22Rv1 (cell line): ENCODE results near the gene LRP1-AS.

Experiments
- H3K27ac ChIP-seq: fragments of 450-650 bp; 2 replicates; pipeline ENCODE4 v1.5.1; 2017
- ZFX ChIP-seq: fragments of 450-650 bp; IDR thresholded peaks from 2 replicates; pipeline ENCODE4 v1.6.1; 2017; ENCODE audit warnings: antibody characterized with exemption, borderline replicate concordance
- TF ChIP-seq, protein P1 (sequence below): fragments of 450-650 bp; IDR thresholded peaks from 2 replicates; pipeline ENCODE4 v1.5.1; 2017; ENCODE audit warnings: mild to moderate bottlenecking

Gene LRP1-AS

GRCh38 chr12:57193706-57194245 is 46.4 kb upstream of the LRP1-AS start:
- H3K27ac ChIP-seq, result no peak overlapping the region

GRCh38 chr12:57192920-57193319 is 45.5 kb upstream of the LRP1-AS start:
- no peak overlapping the region for H3K27ac ChIP-seq
- no peak for TF ChIP-seq ZFX
- TF ChIP-seq, protein P1, sequence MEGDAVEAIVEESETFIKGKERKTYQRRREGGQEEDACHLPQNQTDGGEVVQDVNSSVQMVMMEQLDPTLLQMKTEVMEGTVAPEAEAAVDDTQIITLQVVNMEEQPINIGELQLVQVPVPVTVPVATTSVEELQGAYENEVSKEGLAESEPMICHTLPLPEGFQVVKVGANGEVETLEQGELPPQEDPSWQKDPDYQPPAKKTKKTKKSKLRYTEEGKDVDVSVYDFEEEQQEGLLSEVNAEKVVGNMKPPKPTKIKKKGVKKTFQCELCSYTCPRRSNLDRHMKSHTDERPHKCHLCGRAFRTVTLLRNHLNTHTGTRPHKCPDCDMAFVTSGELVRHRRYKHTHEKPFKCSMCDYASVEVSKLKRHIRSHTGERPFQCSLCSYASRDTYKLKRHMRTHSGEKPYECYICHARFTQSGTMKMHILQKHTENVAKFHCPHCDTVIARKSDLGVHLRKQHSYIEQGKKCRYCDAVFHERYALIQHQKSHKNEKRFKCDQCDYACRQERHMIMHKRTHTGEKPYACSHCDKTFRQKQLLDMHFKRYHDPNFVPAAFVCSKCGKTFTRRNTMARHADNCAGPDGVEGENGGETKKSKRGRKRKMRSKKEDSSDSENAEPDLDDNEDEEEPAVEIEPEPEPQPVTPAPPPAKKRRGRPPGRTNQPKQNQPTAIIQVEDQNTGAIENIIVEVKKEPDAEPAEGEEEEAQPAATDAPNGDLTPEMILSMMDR, result no peak

More at GRCh38 chr12:57193706-57194245, 46.4 kb upstream of the LRP1-AS start:
- TF ChIP-seq, protein P1, result no peak
- TF ChIP-seq ZFX, result no peak

DNA sequence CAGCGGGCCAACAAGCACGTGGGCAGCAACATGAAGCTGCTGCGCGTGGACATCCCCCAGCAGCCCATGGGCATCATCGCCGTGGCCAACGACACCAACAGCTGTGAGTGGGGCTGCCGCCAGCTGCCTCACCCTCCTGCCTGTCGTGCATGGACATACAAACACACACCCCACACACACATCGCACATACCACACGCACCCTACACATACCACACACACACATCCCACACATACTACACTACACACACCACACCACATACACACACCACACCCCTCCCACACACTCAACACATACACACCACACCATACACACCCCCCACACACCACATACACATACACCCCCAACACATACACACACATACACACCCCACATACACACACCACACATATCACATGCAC is 44.0 kb upstream of the LRP1-AS start:
- TF ChIP-seq, protein P1, result no peak
- TF ChIP-seq ZFX, result no peak
- no peak overlapping the region for H3K27ac ChIP-seq

DNA sequence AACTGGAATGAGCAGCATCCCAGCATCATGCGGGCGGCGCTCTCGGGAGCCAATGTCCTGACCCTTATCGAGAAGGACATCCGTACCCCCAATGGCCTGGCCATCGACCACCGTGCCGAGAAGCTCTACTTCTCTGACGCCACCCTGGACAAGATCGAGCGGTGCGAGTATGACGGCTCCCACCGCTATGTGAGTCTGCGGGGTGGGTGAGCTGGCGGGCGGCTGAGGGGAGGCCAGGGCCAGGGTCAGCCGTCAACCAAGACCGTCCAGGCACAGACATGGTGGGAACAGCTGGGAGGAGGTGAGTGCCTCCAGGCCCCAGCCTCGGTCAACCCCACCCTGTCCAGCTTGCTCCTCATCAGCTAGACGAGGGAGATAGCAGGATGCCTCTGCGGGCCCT is 43.4 kb upstream of the LRP1-AS start:
- TF ChIP-seq ZFX, result no peak
- TF ChIP-seq, protein P1, result no peak
- H3K27ac ChIP-seq, result no peak overlapping the region

DNA sequence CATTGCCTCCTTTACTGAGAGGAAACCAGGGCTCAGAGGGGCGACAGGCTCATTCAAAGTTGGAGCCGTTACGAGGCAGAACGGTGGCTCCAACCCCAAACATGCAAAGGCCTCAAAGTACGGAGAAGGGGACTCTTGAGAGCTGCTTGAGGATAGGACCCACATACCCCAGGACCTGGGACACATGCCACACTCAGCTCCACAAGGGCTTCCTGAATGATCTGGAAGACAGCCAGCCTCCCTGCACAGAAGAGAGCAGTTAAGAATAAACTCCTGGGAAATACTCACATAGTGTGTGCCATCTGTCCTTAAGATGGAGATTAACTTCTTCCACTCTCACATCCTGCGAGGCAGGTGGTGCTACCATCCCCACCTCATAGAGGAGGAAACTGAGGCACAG is 42.6 kb upstream of the LRP1-AS start:
- no peak overlapping the region for H3K27ac ChIP-seq
- TF ChIP-seq, protein P1, result no peak
- no peak for TF ChIP-seq ZFX

DNA sequence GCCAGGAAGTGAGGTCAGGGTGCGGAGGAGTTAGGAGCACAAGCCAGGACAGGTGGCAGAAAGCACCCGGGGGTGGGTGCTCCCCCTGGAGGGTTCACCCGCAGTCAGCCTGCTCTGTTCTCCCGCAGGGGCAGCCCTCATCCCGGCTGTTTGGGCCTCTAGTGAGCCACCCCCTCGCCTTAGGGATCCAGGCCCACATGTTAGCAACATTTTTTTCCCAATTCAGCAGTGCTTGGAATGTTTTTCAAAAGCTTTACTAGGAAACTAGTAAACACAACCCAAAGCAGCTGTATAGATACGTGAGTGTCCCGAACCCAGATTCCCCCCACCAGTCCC is 40.6 kb upstream of the LRP1-AS start:
- H3K27ac ChIP-seq, result no peak overlapping the region
- TF ChIP-seq ZFX, result no peak
- TF ChIP-seq, protein P1, result no peak

DNA sequence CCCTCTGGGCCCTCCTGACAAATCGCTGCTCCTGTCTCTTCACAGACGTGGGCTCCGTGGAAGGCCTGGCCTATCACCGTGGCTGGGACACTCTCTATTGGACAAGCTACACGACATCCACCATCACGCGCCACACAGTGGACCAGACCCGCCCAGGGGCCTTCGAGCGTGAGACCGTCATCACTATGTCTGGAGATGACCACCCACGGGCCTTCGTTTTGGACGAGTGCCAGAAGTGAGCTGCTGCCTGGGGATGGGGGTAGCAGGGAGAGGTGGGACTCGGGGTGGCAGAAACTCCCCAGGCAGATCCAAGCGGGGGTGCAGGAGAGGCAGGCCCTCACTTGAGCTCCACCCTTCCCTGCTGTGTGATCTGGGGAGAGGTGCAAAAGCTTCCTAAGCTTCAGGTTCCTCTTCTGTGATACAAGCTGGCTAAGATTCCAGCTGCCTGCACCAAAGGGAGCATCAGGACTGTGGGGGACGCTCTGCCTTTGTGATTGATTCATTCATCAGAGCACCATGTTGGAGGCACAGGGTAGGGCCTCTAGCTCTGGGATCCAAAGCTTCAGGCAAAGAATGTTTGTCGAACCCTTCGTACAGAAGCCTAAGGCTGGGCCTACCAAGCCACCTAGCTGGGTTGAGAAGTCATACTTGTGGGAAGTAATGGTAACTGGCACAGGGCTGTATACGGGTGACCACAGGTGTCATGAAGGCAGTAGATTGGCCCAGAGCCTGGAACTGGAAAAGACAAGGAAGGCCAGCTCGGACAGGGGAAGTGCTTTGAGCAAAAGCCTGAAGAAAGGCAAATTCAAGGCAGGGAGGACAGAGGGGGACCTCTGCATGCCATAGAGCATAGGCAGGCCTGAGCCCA is 40.0 kb upstream of the LRP1-AS start:
- TF ChIP-seq ZFX, result no peak
- TF ChIP-seq, protein P1, result no peak
- H3K27ac ChIP-seq, result no peak overlapping the region
